Non-pigmented ciliary epithelial cell (primary cell): ENCODE measurements around the gene CAMTA1.

Experiments
- DNase-seq: peaks from one replicate; pipeline ENCODE4 v3.0.0-alpha.2; 2010; ENCODE audit warnings: low read depth

The CAMTA1 gene

DNA sequence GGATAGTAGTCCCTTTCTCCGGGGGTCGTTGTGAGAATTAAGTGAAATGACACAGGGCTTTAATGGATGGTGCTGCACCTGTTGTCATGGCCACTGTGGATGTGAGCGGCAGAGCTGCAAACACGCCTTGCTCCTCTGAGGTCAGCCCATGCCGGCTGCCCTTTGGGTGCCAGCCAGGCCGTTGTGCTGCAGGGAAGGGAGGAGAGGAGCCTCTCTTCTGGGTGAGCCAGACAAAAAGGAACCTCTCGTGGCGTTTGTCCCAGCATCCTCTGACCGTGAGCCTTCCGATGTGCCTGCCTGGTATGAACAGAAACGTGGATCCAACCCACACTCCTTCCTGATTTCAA is 602.9 kb downstream of the CAMTA1 start:
- DNase-seq: no peak

DNA sequence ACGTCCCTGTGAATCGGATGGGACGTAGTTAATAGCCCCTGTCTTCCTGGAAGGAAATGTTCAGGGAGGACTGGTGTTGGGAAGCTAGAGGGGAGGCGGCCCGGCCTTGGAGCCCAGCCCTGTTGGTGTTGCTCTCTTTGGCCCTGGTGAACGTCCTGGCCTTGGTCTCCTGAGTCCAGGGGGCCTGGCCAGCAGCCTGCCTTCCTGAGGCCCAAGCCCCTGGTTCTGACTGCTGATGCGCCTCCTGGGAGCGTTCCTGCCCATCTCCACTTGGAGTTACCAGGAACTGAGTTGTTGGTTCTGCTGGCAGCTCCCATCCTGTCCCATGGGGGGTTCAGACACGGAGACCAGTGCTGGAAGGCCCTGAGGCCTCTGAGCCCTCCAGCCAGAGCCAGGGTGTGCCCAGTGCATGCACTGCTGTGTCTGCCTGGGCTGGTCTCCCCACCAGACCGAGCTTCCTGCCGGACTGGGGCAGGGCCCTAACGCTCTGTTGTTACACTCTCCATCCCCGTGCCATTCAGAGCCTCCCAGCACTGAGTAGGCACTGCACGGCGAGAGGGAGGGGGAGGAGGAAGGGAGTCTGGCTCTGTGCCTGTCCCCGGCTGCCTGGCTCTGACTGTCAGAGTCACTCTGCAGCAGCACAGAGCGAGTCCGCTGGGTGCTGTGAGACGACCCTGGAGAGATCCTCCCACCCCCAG is 603.4 kb downstream of the CAMTA1 start:
- no peak for DNase-seq

DNA sequence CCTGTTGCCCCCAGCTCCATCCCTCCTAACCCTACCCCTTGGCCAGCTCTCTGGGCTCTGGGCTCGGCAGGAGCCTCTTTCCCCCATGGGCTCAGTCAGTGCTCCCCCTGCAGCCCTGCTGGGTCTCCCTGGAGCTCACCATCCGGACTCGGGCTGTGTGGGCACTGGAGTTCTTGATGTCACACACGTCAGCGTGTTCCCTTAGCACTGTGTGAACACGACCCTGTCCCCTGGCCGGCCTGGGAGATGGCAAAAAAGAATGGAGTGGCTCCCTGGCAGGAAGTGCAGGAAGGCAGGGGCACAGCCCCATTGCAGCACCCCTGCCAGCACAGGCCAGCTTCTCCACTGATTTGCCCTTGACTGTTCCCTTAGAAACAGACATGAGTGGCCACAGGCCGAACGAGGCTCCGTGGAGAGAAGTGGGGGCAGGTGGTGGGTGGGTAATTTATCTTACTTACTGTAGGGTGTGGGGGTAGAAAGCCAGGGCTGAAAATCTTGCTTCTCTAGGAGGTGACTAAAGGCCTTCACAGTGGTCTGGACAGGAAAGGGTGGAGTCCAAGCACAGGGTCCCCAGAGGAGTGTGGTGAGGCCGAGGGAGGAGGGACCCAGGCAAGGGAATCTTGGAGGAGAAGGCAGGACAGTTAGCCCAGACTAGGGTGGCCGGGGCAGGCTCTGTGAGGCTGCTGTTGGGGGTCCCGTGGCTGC is 604.1 kb downstream of the CAMTA1 start:
- DNase-seq: no peak

DNA sequence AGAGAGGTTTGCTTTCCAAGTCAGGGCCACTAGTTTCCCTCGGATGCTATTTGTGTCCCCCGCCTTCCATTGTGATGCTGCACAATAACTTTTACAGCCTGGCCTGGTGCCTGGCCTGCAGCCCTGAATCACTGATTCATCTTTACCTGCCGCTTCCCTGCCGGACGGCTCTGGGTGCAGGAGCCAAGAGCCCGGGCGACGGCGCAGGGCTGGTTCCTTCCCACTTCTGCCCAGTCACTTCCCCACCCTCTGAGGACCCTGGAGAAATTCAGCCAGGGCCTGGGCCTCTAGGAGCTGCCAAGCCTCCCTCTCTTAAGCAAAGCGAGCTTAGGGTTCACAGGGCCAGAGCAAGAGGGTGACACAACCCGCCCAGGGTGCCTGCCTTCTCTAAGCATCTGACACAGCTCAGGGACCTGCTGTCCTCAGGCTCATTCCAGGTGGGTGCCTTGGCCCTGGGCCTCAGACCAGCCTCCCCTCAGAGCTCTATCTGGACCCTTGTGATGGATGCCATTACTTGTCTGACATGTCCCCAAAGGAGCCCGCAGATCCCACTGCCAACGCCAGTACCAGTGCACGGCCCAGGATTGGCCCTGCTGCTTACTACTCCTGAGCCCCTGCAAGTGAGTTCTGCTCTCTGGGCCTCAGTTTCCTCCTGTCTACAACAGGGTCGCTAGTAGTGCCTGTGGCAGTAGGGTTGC is 604.8 kb downstream of the CAMTA1 start:
- no peak for DNase-seq

DNA sequence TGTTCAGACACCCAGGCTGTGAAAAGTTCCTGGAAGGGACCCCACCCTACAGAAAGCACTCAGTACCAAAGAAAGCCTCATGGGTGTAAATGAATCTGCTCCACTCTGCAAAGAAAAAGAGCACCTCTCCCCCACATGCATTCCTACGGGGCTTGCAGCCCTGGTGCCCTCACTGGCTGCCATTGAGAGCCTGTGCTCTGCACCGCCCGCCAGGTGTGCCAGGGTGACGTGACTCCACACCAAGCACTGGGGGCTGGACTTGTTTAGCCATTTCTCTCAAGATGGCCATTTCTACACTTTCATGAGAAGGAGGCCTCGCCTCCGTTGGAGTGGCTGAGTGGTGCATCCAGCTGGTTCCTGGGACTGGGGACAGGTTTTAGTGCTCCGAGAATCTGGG is 605.3 kb downstream of the CAMTA1 start:
- no peak for DNase-seq

GRCh38 chr1:7393136-7393535 is 607.9 kb downstream of the CAMTA1 start:
- no peak for DNase-seq

DNA sequence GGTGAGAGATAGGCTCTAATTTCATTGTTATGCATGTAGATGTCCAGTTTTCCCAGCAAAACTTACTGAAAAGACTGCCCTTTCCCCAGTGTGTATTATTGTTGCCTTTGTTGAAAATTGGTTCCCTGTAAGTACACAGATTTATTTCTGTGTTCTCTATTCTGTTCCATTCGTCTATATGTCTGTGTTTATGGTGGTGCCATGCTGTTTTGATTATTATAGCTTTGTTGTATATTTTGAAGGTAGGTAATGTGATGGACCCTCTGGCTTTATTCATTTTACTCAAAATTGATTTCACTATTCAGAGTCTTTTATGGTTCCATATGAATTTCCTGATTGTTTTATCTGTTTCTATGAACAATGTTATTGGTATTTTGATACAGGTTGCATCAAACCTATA is 610.0 kb downstream of the CAMTA1 start:
- DNase-seq: no peak

DNA sequence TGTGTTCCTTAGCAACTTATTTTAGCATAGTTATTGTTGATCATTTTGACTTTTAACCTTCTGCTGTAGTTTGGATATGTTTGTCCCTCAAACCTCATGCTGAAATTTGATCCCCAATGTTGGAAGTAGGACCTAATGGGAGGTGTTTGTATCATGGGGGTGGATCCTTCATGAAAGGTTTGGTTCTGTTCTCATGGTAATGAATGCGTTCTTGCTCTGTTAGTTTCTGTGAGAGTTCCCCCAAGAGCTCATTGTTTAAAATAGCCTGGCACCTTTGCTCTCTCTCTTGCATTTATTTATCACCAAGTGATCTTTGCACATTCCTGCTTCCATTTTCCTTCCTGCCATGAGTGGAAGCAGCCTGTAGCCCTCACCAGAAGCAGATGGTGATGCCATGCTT is 613.7 kb downstream of the CAMTA1 start:
- DNase-seq: no peak

- no peak for DNase-seq
Measured at GRCh38 chr1:7399514-7400125, 614.4 kb downstream of the CAMTA1 start.

- no peak for DNase-seq
Measured at GRCh38 chr1:7400566-7400965, 615.3 kb downstream of the CAMTA1 start.

- DNase-seq: peak; percentile 97
Measured at GRCh38 chr1:7401814-7402547, 616.7 kb downstream of the CAMTA1 start.

DNA sequence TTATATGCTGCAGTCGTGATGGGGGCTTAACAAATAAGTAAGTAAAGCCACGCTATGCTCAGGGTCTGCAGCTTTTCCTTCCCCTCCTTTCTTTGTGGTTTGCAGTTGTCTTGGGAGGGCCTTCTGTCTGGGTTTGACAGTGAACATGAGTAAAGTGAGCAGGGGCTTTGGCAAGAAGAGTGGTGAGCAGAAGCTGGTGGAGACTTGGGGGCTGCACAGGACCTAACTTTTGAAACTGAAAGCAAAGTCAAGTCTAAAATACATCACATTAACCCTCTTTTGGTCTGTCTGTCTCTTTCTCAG is 617.2 kb downstream of the CAMTA1 start:
- DNase-seq: no peak

- no peak for DNase-seq
Measured at GRCh38 chr1:7403265-7404045, 618.2 kb downstream of the CAMTA1 start.

DNA sequence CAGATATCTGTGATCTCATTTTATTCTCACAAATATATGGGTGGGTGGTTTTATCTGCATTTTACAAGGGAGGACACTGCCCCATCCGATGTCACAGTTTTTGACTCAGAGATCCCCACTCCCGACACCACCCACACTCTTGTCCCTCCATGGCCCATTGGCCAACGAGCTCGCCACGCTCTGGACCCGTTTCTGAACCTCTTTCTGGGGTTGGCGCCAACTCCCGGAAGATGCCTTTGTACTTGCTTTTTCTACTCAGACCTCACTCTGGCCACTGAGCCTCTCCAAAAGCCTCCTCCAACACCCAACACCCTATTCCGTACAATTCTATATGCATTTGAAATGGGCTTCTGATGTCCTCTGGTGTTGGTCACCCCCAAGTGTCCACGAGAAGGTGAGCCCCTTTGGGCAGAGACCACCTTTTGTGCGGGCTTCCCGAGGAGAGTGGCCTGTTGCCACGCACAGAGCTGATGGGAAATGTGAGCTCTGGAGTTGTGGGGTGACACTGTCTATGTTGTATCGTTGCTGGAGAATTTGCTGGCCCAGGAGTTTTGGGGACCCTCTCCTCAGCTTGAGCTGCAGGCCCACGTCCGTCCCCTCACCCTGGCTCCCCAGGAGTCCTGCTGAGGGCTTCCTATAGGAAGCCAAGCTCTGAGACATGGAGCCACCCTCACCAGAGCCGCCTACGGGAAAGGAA is 618.9 kb downstream of the CAMTA1 start:
- no peak for DNase-seq

DNA sequence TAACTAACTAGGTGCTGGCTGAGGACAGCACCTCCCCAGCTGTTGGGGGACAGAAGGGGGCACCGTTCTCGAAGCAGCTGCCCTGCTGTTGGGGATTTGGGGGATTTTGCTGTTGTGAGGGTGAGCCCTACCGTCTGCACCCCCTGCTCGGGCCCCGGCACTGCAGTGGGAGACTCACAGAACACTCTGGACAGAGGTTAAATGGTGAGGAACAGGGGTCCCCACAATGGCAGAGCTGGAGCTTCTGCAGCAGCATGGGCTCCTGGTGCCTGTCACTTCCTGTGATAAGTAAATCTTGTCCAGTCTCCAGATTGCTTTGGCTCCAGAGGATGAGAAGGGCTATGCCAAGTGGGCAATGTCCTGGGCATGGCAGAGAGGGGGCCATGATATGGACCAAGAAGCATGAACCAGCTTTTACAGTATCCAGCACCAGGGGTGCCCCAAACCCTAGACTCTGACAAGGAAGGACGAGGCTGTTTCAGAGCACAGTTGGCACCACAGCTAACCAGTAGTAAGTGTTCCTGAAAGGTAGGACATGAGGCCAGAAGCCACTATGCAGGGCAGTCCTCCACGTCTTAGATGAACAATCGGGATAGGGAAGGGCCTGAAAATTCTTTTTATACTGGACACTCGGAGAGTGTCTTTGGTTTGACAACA is 620.7 kb downstream of the CAMTA1 start:
- DNase-seq: no peak

DNA sequence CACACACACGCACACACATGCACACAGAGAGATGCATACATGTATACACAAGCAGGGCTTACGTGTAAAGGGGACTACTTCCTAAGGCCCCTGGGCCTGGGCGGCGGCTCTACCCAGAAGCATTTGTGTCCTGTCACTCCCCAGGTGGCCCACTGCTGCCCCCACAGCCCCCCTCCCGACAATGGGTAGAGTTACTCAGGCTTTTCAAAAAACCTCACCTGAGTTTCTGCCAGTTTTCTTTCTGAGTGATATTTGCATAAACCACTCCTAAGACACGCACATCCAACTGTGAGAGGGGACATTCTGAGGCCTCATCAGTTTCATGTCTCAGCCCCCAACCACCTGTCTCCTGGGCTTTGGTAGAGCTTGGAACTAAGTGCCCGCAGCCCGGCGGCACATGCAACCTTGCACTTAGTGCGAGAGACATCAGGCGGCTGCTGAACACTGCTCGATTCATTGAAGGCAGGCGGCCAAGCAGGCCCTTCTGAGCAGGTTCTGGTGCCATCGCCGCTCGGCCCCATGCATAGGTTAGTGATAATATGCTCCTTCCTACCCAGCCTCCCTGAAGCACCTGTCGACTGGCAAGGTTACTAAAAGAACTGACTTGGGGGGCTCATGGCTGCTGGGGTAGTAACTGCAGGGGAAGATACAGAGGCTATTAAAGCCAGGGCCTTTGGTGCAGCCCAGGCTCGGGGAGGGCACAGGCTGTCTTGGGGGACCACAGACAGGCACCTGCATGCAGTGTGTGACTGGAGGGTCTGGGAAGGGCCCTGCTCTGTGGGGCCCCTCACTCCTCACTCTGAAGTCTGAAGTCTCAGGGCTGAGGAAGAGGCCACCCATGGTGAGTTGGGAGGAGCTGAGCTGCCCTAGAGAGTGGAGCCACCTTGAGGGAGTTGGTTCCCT is 621.6 kb downstream of the CAMTA1 start:
- DNase-seq: no peak

- DNase-seq: no peak
Measured at GRCh38 chr1:7407544-7407895, 622.3 kb downstream of the CAMTA1 start.

DNA sequence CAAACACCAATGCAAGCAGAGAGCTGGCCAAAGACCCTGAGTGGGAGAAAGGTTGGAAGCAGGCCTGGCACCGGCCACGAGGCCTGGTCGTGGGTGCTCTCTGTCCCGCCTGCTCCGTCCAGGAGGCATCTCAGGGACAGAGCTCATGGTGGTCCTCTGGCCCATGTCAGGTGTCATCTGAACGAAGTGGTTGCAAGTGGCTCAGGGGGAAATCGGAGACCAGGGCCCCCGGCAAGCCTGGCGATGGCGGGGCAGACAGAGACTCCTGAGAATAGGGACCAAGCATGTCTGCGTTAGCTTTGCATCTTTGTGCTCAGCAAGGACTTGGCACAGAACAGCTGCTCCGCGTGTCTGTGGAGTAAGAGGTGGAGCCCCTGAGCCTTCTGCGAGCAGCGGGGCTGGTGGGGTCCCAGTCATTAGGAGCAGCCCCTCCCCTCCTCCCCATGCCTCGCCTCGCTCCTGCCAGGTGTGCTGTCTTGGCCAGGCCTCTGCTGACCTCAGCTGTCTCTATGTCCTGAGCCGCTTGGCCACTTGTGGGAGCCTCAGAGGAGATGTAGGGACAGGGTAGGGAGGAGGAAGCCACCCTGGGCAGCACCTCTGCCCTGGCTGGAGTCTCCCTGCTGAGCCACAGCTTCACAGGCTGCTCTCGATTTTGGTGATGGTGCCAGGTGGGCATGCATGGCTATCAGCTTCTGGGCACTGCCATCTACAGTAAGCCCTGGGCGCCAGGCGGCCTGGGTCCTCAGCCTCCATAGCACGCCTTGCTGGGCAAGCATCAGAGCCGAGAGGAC is 622.9 kb downstream of the CAMTA1 start:
- no peak for DNase-seq

DNA sequence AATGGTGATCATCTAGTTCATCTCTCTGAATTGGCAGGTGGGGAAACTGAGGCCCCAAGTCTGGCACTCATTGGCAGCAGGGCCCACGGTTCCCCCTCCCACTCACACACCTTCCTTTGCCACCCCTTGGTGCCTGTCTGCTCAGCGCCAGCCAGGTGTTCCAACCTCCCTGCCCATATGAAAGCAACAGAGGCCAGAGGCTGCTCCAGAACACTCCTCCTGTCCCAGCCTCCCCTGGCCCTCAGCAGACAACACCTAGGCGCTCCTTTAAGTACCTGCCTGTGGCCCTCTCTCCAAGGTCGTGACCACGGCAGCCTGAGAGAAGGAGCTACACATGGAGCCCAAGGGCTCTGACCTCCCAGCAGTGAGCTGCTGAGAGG is 623.5 kb downstream of the CAMTA1 start:
- DNase-seq: no peak
